Hippocampal formation (tissue), 2 donors: ENCODE data around the gene BAHCC1.

Experiments used
- DNase-seq, 2 donors: peaks; one replicate each; lab custom pipeline; 2025; lab: John Stamatoyannopoulos, UW

The BAHCC1 gene

GRCh38 chr17:81480140-81481072 is 85.1 kb downstream of the BAHCC1 start:
- no peak for DNase-seq

GRCh38 chr17:81481073-81481799 is 86.0 kb downstream of the BAHCC1 start:
- peak; percentile 56 to 76 for DNase-seq

GRCh38 chr17:81481815-81482505 is 86.7 kb downstream of the BAHCC1 start:
- no peak for DNase-seq

- DNase-seq: no peak
Observed at GRCh38 chr17:81482673-81483072, 87.4 kb downstream of the BAHCC1 start.

GRCh38 chr17:81483085-81483861 is 88.0 kb downstream of the BAHCC1 start:
- no peak for DNase-seq

GRCh38 chr17:81483862-81484194 is 88.6 kb downstream of the BAHCC1 start:
- no peak for DNase-seq

GRCh38 chr17:81484195-81484979 is 89.1 kb downstream of the BAHCC1 start:
- peak; percentile 77 to 80 for DNase-seq

- no peak for DNase-seq
Observed at GRCh38 chr17:81486199-81486810, 91.0 kb downstream of the BAHCC1 start.

- no peak for DNase-seq
Observed at GRCh38 chr17:81487089-81487486, 91.8 kb downstream of the BAHCC1 start.

GRCh38 chr17:81487487-81488275 is 92.4 kb downstream of the BAHCC1 start:
- DNase-seq: peak; percentile 70 to 75

GRCh38 chr17:81488276-81488860 is 93.1 kb downstream of the BAHCC1 start:
- DNase-seq: no peak

GRCh38 chr17:81489012-81489997 is 94.0 kb downstream of the BAHCC1 start:
- no peak for DNase-seq

- no peak for DNase-seq
Observed at GRCh38 chr17:81489998-81490992, 95.0 kb downstream of the BAHCC1 start.

GRCh38 chr17:81491181-81491581 is 95.9 kb downstream of the BAHCC1 start:
- no peak for DNase-seq

GRCh38 chr17:81491761-81492160 is 96.5 kb downstream of the BAHCC1 start:
- DNase-seq: no peak

GRCh38 chr17:81492202-81492601 is 96.9 kb downstream of the BAHCC1 start:
- no peak for DNase-seq

GRCh38 chr17:81492706-81493105 is 97.4 kb downstream of the BAHCC1 start:
- no peak for DNase-seq
